Ovary (tissue), 10 donors: ENCODE measurements around the gene SH2D4B. TPM values are rescaled to one million over a fixed set of nuclear protein-coding genes. Genes with fewer than 3 reads are reported as not detected.

Source experiments
- DNase-seq, 5 donors: peaks; one replicate each; pipeline ENCODE4 v3.0.0-alpha.2; 2019 to 2020
- H3K27ac ChIP-seq, 2 donors: fragments of 200-600 bp; one replicate each; pipeline versions ENCODE4 v1.5.1 to v1.8.0; 2019 to 2022
- H3K27me3 ChIP-seq: fragments of 200-600 bp; one replicate; pipeline ENCODE4 v1.8.0; 2022
- H3K36me3 ChIP-seq: fragments of 200-600 bp; sonication (generic); one replicate; pipeline ENCODE4 v1.5.1; 2019
- H3K4me1 ChIP-seq: one replicate; pipeline ENCODE4 v1.8.1; 2013; ENCODE audit warnings: mild to moderate bottlenecking, moderate library complexity; ENCODE audit not compliant: insufficient read depth
- H3K4me3 ChIP-seq: fragments of 200-600 bp; sonication (generic); one replicate; pipeline ENCODE4 v1.5.1; 2017
- H3K9me3 ChIP-seq, 2 donors: fragments of 200-600 bp in 1 of 2; sonication (generic) in 1 of 2; one replicate each; pipeline versions ENCODE4 v1.5.1 to v1.8.1; 2013 to 2019; ENCODE audit warnings: mild to moderate bottlenecking in 1 of 2, moderate library complexity in 1 of 2
- CTCF ChIP-seq, 3 donors: fragments of 450-650 bp in 2 of 3; fragments of 200-600 bp in 1 of 3; IDR thresholded peaks; one replicate each; pipeline versions ENCODE4 v1.5.1 to v1.8.0; 2016 to 2022; ENCODE audit warnings: antibody characterized with exemption in 3 of 3, mild to moderate bottlenecking in 1 of 3
- EP300 ChIP-seq: sonication (generic); formaldehyde crosslinking; IDR thresholded peaks from one replicate; pipeline ENCODE4 v1.6.1; 2017; ENCODE audit warnings: antibody characterized with exemption
- POLR2A ChIP-seq: fragments of 450-650 bp; IDR thresholded peaks from one replicate; pipeline ENCODE4 v1.6.1; 2017; ENCODE audit warnings: antibody characterized with exemption, mild to moderate bottlenecking, moderate library complexity
- WGBS, 3 donors: extraction: QIAGEN DNeasy Blood & Tissue Kit in 1 of 3; methylation state at CpG; one replicate each; pipeline versions ENCODE4 v1.1.5 to v1.1.7; 2013 to 2017; 5-methylcytosine and 5-hydroxymethylcytosine counted together
- intact Hi-C, 4 donors: fragments of 100-400 bp; cut with DNase I; formaldehyde crosslinking; loops; one replicate each; pipeline versions ENCODE4 v1.11.0 to v1.15.1; 2022 to 2023
- long read RNA-seq, 3 donors: library from polyadenylated mRNA in 2 of 3; unstranded in 2 of 3; transcript quantifications; one replicate each; pipeline ENCODE4 v2.0.0 and lab custom pipeline, GENCODE V29; 2021 to 2026
- polyA plus RNA-seq, 2 donors: library from polyadenylated mRNA; stranded (reverse); fragments of 200-250 nt in 1 of 2; fragments of 350-450 nt in 1 of 2; fragmentation: Illumina TruSeq in 1 of 2; extraction: RNeasy Lipid Tissue Mini Kit (QIAGEN cat#74804) in 1 of 2; gene quantifications; one replicate each; pipeline ENCODE4 v1.2.3, GENCODE V29; 2013 to 2014
- total RNA-seq, 7 donors: library from RNA; depleted of rRNA in 2 of 7; stranded (reverse); fragments of >200 nt in 2 of 7; fragmentation: NEBNext Ultra II Directional in 3 of 7; extraction: Animal tissue kit (Norgen Biotek cat#: 25700) in 3 of 7; gene quantifications; one replicate each; pipeline versions ENCODE4 v1.1.0 to v1.2.4, GENCODE V29; 2016 to 2023
- donor health status: DM: no; HTN: no; CAD: no; lungs with moderate emphysema.
- donor health status: DM: no; HTN: no; CAD: no.
- donor health status: Bipolar disorder and iron deficiency.
- donor health status: DM: yes; HTN: yes; CAD: no.
- donor health status: DM: no; HTN: no; CAD: no.
- donor health status: DM: yes; HTN: yes; CAD: no.

The SH2D4B gene
- total RNA-seq (under 1 TPM in 3 of 7 donors, not detected in 4; 0.05 to 0.53 (median 0.10) TPM), polyA plus RNA-seq (under 1 TPM in 1 of 2 donors, not detected in 1; 0.10 TPM)
- long read RNA-seq, donor 1 = 0 reads
- long read RNA-seq, donor 2 = 0 reads
- long read RNA-seq, donor 3 = 0 reads

GRCh38 chr10:80537736-80538480 is at the start of gene SH2D4B:
Gene SH2D4B (plus strand): TSS chr10:80537902. CDS start chr10:80538332, 430 bp downstream.
- TF ChIP-seq CTCF (IDR thresholded peaks at IDR 0.05) (no peak), EP300 (no peak), POLR2A (no peak)
- Histone ChIP-seq H3K4me3 (no peak within 1 kb of the TSS), H3K27ac (no peak within 1 kb of the TSS), H3K9me3 (no peaks in the 10 kb centered on the region), H3K4me1 (no peaks in the 10 kb centered on the region), H3K36me3 (no peaks in the 10 kb centered on the region), H3K27me3 (no peaks in the 10 kb centered on the region)
- no peak for DNase-seq
- intact Hi-C loops = no loop called here
- 89 to 92% (median 90%) methylated on average over 19 of the region's 19 CpGs for WGBS, 3 donors

GRCh38 chr10:80488539-80489066 is 49.1 kb upstream of the SH2D4B start:
- intact Hi-C loops = no loop called here
- TF ChIP-seq POLR2A (no peak), EP300 (no peak), CTCF (IDR thresholded peaks at IDR 0.05) (no peak)
- WGBS, 3 donors = 85 to 86% (median 85%) methylated on average over 6 of the region's 6 CpGs
- H3K27ac ChIP-seq = no peak overlapping the region
- no peak overlapping the region for H3K4me3 ChIP-seq
- no peaks in the 10 kb centered on the region for H3K36me3 ChIP-seq
- peaks cover 21% of the 10 kb centered on the region for H3K4me1 ChIP-seq
- H3K27me3 ChIP-seq = no peaks in the 10 kb centered on the region
- no peaks in the 10 kb centered on the region for H3K9me3 ChIP-seq
- no peak for DNase-seq

DNA sequence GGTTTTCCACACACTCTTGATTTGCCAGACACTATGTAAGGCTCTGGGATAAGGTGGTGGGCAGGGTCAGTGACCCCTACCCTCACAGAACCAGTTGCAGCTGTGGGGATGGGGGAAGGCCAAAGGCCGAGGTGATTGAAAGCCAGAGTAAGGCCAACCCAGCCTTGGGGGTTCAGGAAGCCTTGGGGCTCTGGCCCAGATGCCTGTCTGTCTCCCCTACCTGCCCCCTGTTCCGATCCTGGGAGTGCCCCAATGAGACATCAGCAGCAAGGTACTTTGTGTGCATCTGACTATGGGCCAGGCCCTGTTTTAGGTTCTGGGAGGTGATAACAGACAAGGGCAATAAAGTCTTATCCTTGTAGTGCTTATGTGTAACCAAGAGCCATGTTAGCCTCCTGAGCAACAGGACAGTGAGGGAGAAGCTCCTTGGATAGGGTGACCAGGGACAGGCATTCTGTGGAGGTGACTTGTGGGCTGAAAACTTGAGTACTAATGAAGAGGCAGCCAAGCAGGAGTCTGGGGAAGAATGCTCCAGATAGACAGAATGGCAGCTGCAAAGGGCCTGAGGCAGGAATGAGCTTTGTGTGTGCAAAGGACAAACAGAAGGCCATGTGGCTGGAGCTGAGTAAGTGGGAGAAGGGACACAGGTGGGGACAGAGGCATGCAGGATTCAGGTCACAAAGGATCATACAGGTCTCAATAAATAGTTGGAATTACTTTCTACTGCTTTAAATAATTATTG is 48.2 kb upstream of the SH2D4B start:
- peaks cover 24% of the 10 kb centered on the region for H3K4me1 ChIP-seq
- no peak overlapping the region for H3K27ac ChIP-seq
- no peaks in the 10 kb centered on the region for H3K36me3 ChIP-seq
- whole genome bisulfite sequencing, 3 donors = 93 to 100% (median 97%) methylated on average over 2 of the region's 2 CpGs
- DNase-seq = no peak
- H3K9me3 ChIP-seq = no peaks in the 10 kb centered on the region
- intact Hi-C loops = no loop called here
- H3K4me3 ChIP-seq = no peak overlapping the region
- no peak for TF ChIP-seq EP300
- TF ChIP-seq CTCF (IDR thresholded peaks at IDR 0.05) = no peak
- no peak for TF ChIP-seq POLR2A
- H3K27me3 ChIP-seq = no peaks in the 10 kb centered on the region

DNA sequence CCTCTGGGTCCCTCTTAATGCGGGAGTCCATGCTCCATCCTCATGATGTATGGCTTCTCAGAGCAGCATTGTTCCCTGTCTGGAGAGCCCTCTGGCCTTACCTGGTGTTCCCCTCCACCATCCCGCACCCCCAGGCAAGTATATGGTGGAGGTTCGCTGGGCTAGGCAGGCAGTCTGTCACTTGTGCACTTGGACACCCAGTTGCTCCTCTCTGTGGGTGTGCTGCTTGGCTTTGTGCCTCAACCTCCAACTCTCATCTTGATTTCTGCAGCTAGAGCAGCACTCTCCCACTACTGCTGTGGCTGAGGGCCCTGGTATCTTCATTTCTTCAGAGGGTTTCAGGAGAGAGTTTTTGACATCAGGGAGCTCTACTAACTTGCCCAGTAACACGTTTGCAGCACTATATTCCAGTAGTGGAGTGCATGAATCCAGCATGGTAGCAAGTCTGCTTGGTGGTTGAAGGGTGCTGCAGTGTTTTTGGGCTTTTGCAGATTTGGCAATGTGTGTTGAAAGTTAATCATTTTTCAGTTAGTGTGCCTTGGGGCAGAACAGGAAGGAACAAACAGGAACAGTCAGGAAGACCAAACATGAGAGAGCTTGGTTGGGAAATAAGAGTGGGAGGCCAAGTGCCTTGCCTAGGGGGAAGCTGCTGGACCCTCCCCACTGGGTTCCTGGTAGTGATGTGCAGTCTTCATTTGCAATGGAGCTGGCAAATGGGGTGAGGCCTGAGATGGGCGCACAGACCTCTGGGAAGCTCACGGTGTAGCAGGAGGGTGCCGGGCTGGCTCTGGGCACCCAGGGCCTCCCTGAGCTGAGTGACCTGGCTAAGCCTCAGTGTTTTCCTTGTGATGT is 46.2 kb upstream of the SH2D4B start:
- 92 to 95% (median 92%) methylated on average over 7 of the region's 7 CpGs for WGBS, 3 donors
- intact Hi-C loops = no loop called here
- DNase-seq = no peak
- H3K27me3 ChIP-seq = no peaks in the 10 kb centered on the region
- no peak overlapping the region for H3K4me3 ChIP-seq
- no peak for TF ChIP-seq CTCF (IDR thresholded peaks at IDR 0.05)
- no peak for TF ChIP-seq EP300
- no peak for TF ChIP-seq POLR2A
- no peaks in the 10 kb centered on the region for H3K36me3 ChIP-seq
- H3K9me3 ChIP-seq = no peaks in the 10 kb centered on the region
- H3K4me1 ChIP-seq = peaks cover 12% of the 10 kb centered on the region
- H3K27ac ChIP-seq = no peak overlapping the region
